NK-92 (cell line): ENCODE results near the gene TSHZ2.
"Not testable (repeated sequence)": the region's sequence is repeated elsewhere in the genome, so short reads cannot be mapped to it uniquely, and the experiment has no call there.

ENCODE experiments used
- DNase-seq: peaks from one replicate; lab custom pipeline; 2025; ENCODE audit not compliant: unreplicated experiment; lab: John Stamatoyannopoulos, UW

Gene TSHZ2

GRCh38 chr20:53299831-53300230, 327.7 kb downstream of the TSHZ2 start:
- no peak for DNase-seq

- no peak for DNase-seq
These were observed 329.7 kb downstream of the TSHZ2 start for GRCh38 chr20:53301869-53302268.

GRCh38 chr20:53302695-53303412, 330.7 kb downstream of the TSHZ2 start:
- DNase-seq: no peak

GRCh38 chr20:53303413-53303760, 331.2 kb downstream of the TSHZ2 start:
- no peak for DNase-seq

GRCh38 chr20:53304146-53304545, 332.0 kb downstream of the TSHZ2 start:
- no peak for DNase-seq

- no peak for DNase-seq
These were observed 334.1 kb downstream of the TSHZ2 start for GRCh38 chr20:53306192-53306805.

- no peak for DNase-seq
These were observed 335.9 kb downstream of the TSHZ2 start for GRCh38 chr20:53307964-53308597.

- no peak for DNase-seq
These were observed 337.4 kb downstream of the TSHZ2 start for GRCh38 chr20:53309515-53309914.

GRCh38 chr20:53312957-53313356, 340.8 kb downstream of the TSHZ2 start:
- DNase-seq: no peak

GRCh38 chr20:53316206-53316937, 344.2 kb downstream of the TSHZ2 start:
- DNase-seq: no peak

- DNase-seq: no peak
These were observed 347.0 kb downstream of the TSHZ2 start for GRCh38 chr20:53319200-53319599.

GRCh38 chr20:53319716-53320115, 347.6 kb downstream of the TSHZ2 start:
- DNase-seq: no peak

GRCh38 chr20:53320701-53321100, 348.5 kb downstream of the TSHZ2 start:
- no peak for DNase-seq

GRCh38 chr20:53321596-53321995, 349.4 kb downstream of the TSHZ2 start:
- DNase-seq: no peak

GRCh38 chr20:53322651-53323050, 350.5 kb downstream of the TSHZ2 start:
- DNase-seq: no peak

- DNase-seq: not testable (repeated sequence)
These were observed 351.3 kb downstream of the TSHZ2 start for GRCh38 chr20:53323460-53323859.

- no peak for DNase-seq
These were observed 352.7 kb downstream of the TSHZ2 start for GRCh38 chr20:53324816-53325215.

GRCh38 chr20:53328961-53329360, 356.8 kb downstream of the TSHZ2 start:
- no peak for DNase-seq

- no peak for DNase-seq
These were observed 357.6 kb downstream of the TSHZ2 start for GRCh38 chr20:53329781-53330180.

- no peak for DNase-seq
These were observed 358.5 kb downstream of the TSHZ2 start for GRCh38 chr20:53330601-53331140.

GRCh38 chr20:53331151-53331973, 359.2 kb downstream of the TSHZ2 start:
- DNase-seq: no peak
